NB4 (cell line): Measurements from ENCODE around the gene RPS6KA5.

Experiments
- POLR2A ChIP-seq: IDR thresholded peaks from 2 replicates; pipeline ENCODE4 v1.6.1; 2011; ENCODE audit warnings: mild to moderate bottlenecking; ENCODE audit not compliant: insufficient read length; ENCODE audit errors: extremely low read depth
- TF ChIP-seq, protein P1 (sequence below): IDR thresholded peaks from one replicate; pipeline ENCODE4 v1.5.1; 2012; ENCODE audit warnings: low read depth, low read length

DNA sequence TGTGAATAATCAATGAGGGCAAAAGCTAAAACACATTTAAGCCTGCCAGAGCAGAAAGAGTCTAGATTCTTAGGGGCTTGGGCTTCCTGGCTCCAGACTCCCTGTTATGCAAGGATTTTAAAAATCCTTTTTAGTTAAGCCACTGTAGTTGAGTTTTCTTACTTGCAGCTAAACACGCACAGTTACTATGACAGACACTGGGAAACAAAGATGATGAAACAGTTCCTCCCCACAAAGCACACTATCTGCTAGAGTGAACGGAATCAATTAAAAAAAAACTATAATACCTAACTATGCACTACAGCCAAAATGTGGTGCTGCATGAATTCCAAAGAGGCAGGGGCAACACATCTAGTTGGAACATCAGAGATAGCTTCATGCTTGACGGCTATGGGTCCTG is 28.2 kb downstream of the RPS6KA5 start:
- TF ChIP-seq, protein P1, sequence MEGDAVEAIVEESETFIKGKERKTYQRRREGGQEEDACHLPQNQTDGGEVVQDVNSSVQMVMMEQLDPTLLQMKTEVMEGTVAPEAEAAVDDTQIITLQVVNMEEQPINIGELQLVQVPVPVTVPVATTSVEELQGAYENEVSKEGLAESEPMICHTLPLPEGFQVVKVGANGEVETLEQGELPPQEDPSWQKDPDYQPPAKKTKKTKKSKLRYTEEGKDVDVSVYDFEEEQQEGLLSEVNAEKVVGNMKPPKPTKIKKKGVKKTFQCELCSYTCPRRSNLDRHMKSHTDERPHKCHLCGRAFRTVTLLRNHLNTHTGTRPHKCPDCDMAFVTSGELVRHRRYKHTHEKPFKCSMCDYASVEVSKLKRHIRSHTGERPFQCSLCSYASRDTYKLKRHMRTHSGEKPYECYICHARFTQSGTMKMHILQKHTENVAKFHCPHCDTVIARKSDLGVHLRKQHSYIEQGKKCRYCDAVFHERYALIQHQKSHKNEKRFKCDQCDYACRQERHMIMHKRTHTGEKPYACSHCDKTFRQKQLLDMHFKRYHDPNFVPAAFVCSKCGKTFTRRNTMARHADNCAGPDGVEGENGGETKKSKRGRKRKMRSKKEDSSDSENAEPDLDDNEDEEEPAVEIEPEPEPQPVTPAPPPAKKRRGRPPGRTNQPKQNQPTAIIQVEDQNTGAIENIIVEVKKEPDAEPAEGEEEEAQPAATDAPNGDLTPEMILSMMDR: no peak
- TF ChIP-seq POLR2A: no peak
